WTC11 (cell line): Measurements from ENCODE around the gene LAMTOR5. TPM values are rescaled to one million over a fixed set of nuclear protein-coding genes. Genes with fewer than 3 reads are reported as not detected.
A peak's percentile ranks its signal among the peaks of the same experiment; 100 is the strongest.

Source experiments
- ATAC-seq: fragments of 200-7000 bp; cut with Tn5 transposase; 2 replicates; pipeline ENCODE4 v1.10.0; 2021; ENCODE audit warnings: mild to moderate bottlenecking, moderate library complexity
- CTCF ChIA-PET: fragments of 300-600 bp; sonication (Branson Sonifier 250); formaldehyde crosslinking; loops from one replicate; lab custom pipeline; 2021; ENCODE audit warnings: antibody characterized with exemption; lab: Charles Lee
- POLR2A ChIA-PET: fragments of 350-600 bp; sonication (Branson Sonifier 250); formaldehyde crosslinking; loops from one replicate; lab custom pipeline; 2021; ENCODE audit warnings: antibody characterized with exemption; lab: Charles Lee
- DNase-seq: peaks from one replicate; pipeline ENCODE4 v3.0.0; 2021; ENCODE audit warnings: low spot score
- H3K27ac Mint-ChIP-seq: 2 replicates; pipeline ENCODE4 v1.8.0; 2021; ENCODE audit warnings: mixed read lengths
- H3K27me3 Mint-ChIP-seq: 2 replicates; pipeline ENCODE4 v1.8.0; 2021; ENCODE audit warnings: low read depth, mild to moderate bottlenecking, moderate library complexity, mixed read lengths
- H3K36me3 Mint-ChIP-seq: 2 replicates; pipeline ENCODE4 v1.8.0; 2021; ENCODE audit warnings: mixed read lengths
- H3K4me1 Mint-ChIP-seq: 2 replicates; pipeline ENCODE4 v1.8.0; 2022; ENCODE audit warnings: mixed read lengths
- H3K4me3 Mint-ChIP-seq: 2 replicates; pipeline ENCODE4 v1.8.0; 2021; ENCODE audit warnings: mild to moderate bottlenecking, moderate library complexity, mixed read lengths
- H3K9me3 Mint-ChIP-seq: 2 replicates; pipeline ENCODE4 v1.8.0; 2021; ENCODE audit warnings: mixed read lengths
- FOXP1 ChIP-seq: sonication (generic); formaldehyde crosslinking; IDR thresholded peaks from 2 replicates; pipeline ENCODE4 v1.8.0; 2022; ENCODE audit warnings: missing genetic modification reagents, mild to moderate bottlenecking, moderate library complexity, borderline replicate concordance
- GTF2I ChIP-seq: fragments of 250-450 bp; sonication (Bioruptor Pico); conservative IDR thresholded peaks from 2 replicates; pipeline ENCODE4 v1.4.0; 2021; ENCODE audit warnings: mild to moderate bottlenecking
- KAT7 ChIP-seq: sonication (generic); formaldehyde crosslinking; IDR thresholded peaks from 2 replicates; pipeline ENCODE4 v1.8.1; 2023; ENCODE audit warnings: missing genetic modification reagents, mild to moderate bottlenecking, borderline replicate concordance
- MYBL2 ChIP-seq: sonication (generic); formaldehyde crosslinking; IDR thresholded peaks from 2 replicates; pipeline ENCODE4 v1.8.1; 2023; ENCODE audit warnings: mild to moderate bottlenecking, moderate library complexity, missing genetic modification reagents
- OVOL2 ChIP-seq: fragments of 250-450 bp; sonication (Bioruptor Pico); IDR thresholded peaks from 2 replicates; pipeline ENCODE4 v1.9.0; 2021; ENCODE audit warnings: mild to moderate bottlenecking, borderline replicate concordance
- RORB ChIP-seq: fragments of 250-450 bp; sonication (Bioruptor Pico); IDR thresholded peaks from 2 replicates; pipeline ENCODE4 v1.9.0; 2021; ENCODE audit warnings: mild to moderate bottlenecking
- TEAD1 ChIP-seq: sonication (generic); formaldehyde crosslinking; IDR thresholded peaks from 2 replicates; pipeline ENCODE4 v1.8.0; 2022; ENCODE audit warnings: mild to moderate bottlenecking, missing genetic modification reagents
- TP53 ChIP-seq: sonication (generic); formaldehyde crosslinking; IDR thresholded peaks from 2 replicates; pipeline ENCODE4 v1.8.1; 2023; ENCODE audit warnings: mild to moderate bottlenecking, missing genetic modification reagents
- ZNF138 ChIP-seq: sonication (generic); formaldehyde crosslinking; conservative IDR thresholded peaks from 2 replicates; pipeline ENCODE4 v1.8.1; 2022; ENCODE audit warnings: mild to moderate bottlenecking, moderate library complexity, missing genetic modification reagents
- ZNF396 ChIP-seq: fragments of 250-450 bp; sonication (Bioruptor Pico); IDR thresholded peaks from 2 replicates; pipeline ENCODE4 v1.8.0; 2021; ENCODE audit warnings: mild to moderate bottlenecking, moderate library complexity, borderline replicate concordance
- total RNA-seq: library from RNA; stranded (reverse); gene quantifications from 3 replicates; pipeline ENCODE4 v1.2.3, GENCODE V29; 2021
- TF ChIP-seq, protein P1 (sequence below): sonication (generic); formaldehyde crosslinking; IDR thresholded peaks from 2 replicates; pipeline ENCODE4 v1.8.1; 2023; ENCODE audit warnings: mild to moderate bottlenecking, missing genetic modification reagents, moderate library complexity
- TF ChIP-seq, protein P2 (sequence below): sonication (generic); formaldehyde crosslinking; IDR thresholded peaks from 2 replicates; pipeline ENCODE4 v1.8.0; 2023; ENCODE audit warnings: mild to moderate bottlenecking, missing genetic modification reagents
- TF ChIP-seq, protein P3 (sequence below): sonication (generic); formaldehyde crosslinking; conservative IDR thresholded peaks from 2 replicates; pipeline ENCODE4 v1.8.1; 2022; ENCODE audit warnings: mild to moderate bottlenecking, missing genetic modification reagents
- TF ChIP-seq, protein P4 (sequence below): fragments of 250-450 bp; sonication (Bioruptor Pico); conservative IDR thresholded peaks from 2 replicates; pipeline ENCODE4 v1.9.0; 2021; ENCODE audit warnings: mild to moderate bottlenecking
- TF ChIP-seq, protein P5 (sequence below): sonication (generic); formaldehyde crosslinking; IDR thresholded peaks from 2 replicates; pipeline ENCODE4 v1.8.0; 2022; ENCODE audit warnings: mild to moderate bottlenecking, missing genetic modification reagents

LAMTOR5 gene
- total RNA-seq, 1 experiment from 2014 or later = 76.0 TPM

DNA sequence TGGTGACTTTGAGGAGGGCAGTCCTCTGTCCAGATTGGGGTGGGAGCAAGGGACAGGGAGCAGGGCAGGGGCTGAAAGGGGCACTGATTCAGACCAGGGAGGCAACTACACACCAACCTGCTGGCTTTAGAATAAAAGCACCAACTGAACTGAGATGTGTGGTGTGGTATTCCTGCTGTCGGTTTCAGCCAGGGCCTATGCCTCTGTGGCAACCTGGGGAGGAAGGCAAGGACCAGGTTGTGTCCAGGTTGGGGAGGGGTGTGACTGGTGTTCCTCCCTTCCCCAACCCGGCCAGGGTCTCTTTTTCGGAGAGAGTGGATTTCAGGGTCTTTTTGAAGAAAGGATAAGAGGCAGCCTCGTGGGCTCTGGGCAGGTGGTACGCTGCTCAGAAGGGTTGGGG, 49.7 kb upstream of the LAMTOR5 start (continued):
- TF ChIP-seq, protein P1, sequence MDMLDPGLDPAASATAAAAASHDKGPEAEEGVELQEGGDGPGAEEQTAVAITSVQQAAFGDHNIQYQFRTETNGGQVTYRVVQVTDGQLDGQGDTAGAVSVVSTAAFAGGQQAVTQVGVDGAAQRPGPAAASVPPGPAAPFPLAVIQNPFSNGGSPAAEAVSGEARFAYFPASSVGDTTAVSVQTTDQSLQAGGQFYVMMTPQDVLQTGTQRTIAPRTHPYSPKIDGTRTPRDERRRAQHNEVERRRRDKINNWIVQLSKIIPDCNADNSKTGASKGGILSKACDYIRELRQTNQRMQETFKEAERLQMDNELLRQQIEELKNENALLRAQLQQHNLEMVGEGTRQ (CRISPR knock-in tag) = no peak
- TF ChIP-seq, protein P2, sequence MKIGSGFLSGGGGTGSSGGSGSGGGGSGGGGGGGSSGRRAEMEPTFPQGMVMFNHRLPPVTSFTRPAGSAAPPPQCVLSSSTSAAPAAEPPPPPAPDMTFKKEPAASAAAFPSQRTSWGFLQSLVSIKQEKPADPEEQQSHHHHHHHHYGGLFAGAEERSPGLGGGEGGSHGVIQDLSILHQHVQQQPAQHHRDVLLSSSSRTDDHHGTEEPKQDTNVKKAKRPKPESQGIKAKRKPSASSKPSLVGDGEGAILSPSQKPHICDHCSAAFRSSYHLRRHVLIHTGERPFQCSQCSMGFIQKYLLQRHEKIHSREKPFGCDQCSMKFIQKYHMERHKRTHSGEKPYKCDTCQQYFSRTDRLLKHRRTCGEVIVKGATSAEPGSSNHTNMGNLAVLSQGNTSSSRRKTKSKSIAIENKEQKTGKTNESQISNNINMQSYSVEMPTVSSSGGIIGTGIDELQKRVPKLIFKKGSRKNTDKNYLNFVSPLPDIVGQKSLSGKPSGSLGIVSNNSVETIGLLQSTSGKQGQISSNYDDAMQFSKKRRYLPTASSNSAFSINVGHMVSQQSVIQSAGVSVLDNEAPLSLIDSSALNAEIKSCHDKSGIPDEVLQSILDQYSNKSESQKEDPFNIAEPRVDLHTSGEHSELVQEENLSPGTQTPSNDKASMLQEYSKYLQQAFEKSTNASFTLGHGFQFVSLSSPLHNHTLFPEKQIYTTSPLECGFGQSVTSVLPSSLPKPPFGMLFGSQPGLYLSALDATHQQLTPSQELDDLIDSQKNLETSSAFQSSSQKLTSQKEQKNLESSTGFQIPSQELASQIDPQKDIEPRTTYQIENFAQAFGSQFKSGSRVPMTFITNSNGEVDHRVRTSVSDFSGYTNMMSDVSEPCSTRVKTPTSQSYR (CRISPR knock-in tag) = no peak
- TF ChIP-seq GTF2I (no peak), MYBL2 (CRISPR knock-in tag) (no peak), KAT7 (CRISPR knock-in tag) (no peak), FOXP1 (CRISPR knock-in tag) (no peak), ZNF138 (no peak)
- TF ChIP-seq, protein P3, sequence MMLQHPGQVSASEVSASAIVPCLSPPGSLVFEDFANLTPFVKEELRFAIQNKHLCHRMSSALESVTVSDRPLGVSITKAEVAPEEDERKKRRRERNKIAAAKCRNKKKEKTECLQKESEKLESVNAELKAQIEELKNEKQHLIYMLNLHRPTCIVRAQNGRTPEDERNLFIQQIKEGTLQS (CRISPR knock-in tag) = no peak
- TF ChIP-seq, all 79 proteins: peak for 0

DNA sequence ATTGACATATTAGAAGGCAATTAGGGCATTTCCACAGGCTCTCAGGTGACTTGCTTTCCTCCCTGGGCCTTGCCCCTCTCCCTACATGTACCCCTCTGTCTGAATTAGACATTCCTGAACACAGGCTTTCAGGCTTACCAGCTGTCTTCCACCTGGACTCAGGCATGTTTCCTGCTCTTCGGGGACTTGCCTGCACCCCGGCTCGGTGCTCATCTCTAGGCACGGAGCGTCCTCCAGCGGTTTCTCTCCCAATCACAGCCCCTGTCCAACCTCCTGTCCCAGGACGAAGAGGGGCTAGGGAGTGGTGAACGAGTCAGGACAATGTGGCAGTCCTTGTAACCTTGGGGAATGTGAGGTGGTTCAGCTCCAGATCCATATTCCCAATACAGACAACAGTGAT, 47.7 kb upstream of the LAMTOR5 start:
- POLR2A ChIA-PET = no interaction called here
- no peaks in the 10 kb centered on the region for H3K9me3 Mint-ChIP-seq
- ATAC-seq (peak; percentile 90), DNase-seq (peak; percentile 74)
- H3K27ac Mint-ChIP-seq = peak overlapping the region; percentile 63; the same call in 1 of the 2 replicates
- no peaks in the 10 kb centered on the region for H3K36me3 Mint-ChIP-seq
- CTCF ChIA-PET = interaction anchor here (0.6 to 7.7 kb wide), 31 partner anchors 8 to 287 kb away, joined by 3 to 188 read pairs (median 6); partner anchors contain the start of genes KCNC4 and RBM15
- H3K27me3 Mint-ChIP-seq = no peaks in the 10 kb centered on the region; the same call in 1 of the 2 replicates
- H3K4me1 Mint-ChIP-seq = peaks cover 15% of the 10 kb centered on the region
- no peak overlapping the region for H3K4me3 Mint-ChIP-seq
- TF ChIP-seq, protein P3 (CRISPR knock-in tag) = no peak
- no peak for TF ChIP-seq TEAD1 (CRISPR knock-in tag)
- TF ChIP-seq, protein P4, sequence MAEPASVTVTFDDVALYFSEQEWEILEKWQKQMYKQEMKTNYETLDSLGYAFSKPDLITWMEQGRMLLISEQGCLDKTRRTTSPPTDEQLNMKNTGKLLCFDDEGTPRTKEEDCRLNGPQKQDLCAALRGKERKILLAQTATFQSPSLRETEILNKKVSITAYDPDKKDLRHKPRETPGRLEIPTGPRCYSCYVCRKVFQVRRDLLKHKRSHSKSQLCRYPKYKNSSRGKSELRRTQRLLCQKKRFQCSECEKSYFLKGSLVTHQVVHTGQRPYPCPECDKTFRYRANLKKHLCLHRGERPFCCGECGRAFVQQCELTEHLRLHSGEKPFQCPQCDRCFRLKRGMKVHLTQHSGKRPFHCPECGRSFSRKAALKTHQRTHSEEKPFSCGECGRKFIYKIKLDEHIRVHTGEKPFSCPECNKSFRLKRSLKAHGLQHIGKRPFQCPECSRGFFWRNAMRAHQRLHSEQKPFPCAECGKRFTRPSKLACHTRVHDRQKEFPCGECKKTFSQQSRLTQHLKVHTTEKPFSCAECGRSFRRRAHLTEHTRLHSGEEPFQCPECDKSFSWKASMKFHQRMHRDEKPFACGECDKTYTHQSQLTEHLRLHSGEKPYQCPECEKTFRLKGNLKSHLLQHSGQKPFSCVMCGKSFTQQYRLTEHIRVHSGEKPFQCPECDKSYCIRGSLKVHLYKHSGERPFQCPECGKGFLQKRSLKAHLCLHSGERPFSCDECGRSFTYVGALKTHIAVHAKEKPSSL (CRISPR knock-in tag) = no peak
- no peak for TF ChIP-seq RORB (CRISPR knock-in tag)
- TF ChIP-seq, protein P5, sequence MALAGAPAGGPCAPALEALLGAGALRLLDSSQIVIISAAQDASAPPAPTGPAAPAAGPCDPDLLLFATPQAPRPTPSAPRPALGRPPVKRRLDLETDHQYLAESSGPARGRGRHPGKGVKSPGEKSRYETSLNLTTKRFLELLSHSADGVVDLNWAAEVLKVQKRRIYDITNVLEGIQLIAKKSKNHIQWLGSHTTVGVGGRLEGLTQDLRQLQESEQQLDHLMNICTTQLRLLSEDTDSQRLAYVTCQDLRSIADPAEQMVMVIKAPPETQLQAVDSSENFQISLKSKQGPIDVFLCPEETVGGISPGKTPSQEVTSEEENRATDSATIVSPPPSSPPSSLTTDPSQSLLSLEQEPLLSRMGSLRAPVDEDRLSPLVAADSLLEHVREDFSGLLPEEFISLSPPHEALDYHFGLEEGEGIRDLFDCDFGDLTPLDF (CRISPR knock-in tag) = no peak
- TF ChIP-seq, protein P1 (CRISPR knock-in tag) = no peak
- no peak for TF ChIP-seq TP53
- TF ChIP-seq OVOL2 (CRISPR knock-in tag) = no peak
- no peak for TF ChIP-seq ZNF396 (CRISPR knock-in tag)
